Omental fat pad (tissue), 4 donors: ENCODE measurements around the gene PROM1. TPM values are rescaled to one million over a fixed set of nuclear protein-coding genes. Genes with fewer than 3 reads are reported as not detected.

ENCODE experiments used
- ATAC-seq: fragments of 150-250 bp; one replicate; pipeline ENCODE4 v1.9.1; 2016; ENCODE audit warnings: mild to moderate bottlenecking, moderate library complexity; ENCODE audit not compliant: low FRiP score
- DNase-seq: peaks from one replicate; pipeline ENCODE4 v3.0.0-alpha.2; 2019; ENCODE audit warnings: low spot score
- CTCF ChIP-seq, 3 donors: fragments of 450-650 bp; IDR thresholded peaks; one replicate each; pipeline ENCODE4 v1.5.1; 2016 to 2017; ENCODE audit warnings: antibody characterized with exemption in 3 of 3, mild to moderate bottlenecking in 3 of 3, moderate library complexity in 2 of 3
- total RNA-seq, 4 donors: library from RNA; depleted of rRNA; stranded (reverse); fragments of >200 nt; gene quantifications; one replicate each; pipeline ENCODE4 v1.1.0, GENCODE V29; 2016

Gene PROM1
- total RNA-seq, 4 donors from 2014 or later, result 0.09 TPM; not detected in 3

GRCh38 chr4:16117164-16117563 is 33.3 kb upstream of the PROM1 start:
- TF ChIP-seq CTCF (IDR thresholded peaks at IDR 0.05), result no peak
- no peak for ATAC-seq
- DNase-seq, result no peak

GRCh38 chr4:16116493-16116990 is 32.7 kb upstream of the PROM1 start:
- ATAC-seq (no peak), DNase-seq (no peak)
- no peak for TF ChIP-seq CTCF (IDR thresholded peaks at IDR 0.05)

- no peak for TF ChIP-seq CTCF (IDR thresholded peaks at IDR 0.05)
- ATAC-seq (no peak), DNase-seq (no peak)
These were observed 32.2 kb upstream of the PROM1 start for GRCh38 chr4:16116019-16116418.

- ATAC-seq (no peak), DNase-seq (no peak)
- no peak for TF ChIP-seq CTCF (IDR thresholded peaks at IDR 0.05)
These were observed 30.7 kb upstream of the PROM1 start for GRCh38 chr4:16114546-16114945.

- no peak for DNase-seq
- TF ChIP-seq CTCF (IDR thresholded peaks at IDR 0.05), result no peak
- ATAC-seq, result no peak
These were observed 29.9 kb upstream of the PROM1 start for GRCh38 chr4:16113741-16114140.

- no peak for ATAC-seq
- TF ChIP-seq CTCF (IDR thresholded peaks at IDR 0.05), result no peak
- no peak for DNase-seq
These were observed 27.7 kb upstream of the PROM1 start for GRCh38 chr4:16111533-16111932.

- DNase-seq, result no peak
- TF ChIP-seq CTCF (IDR thresholded peaks at IDR 0.05), result no peak
- ATAC-seq, result no peak
These were observed 27.0 kb upstream of the PROM1 start for GRCh38 chr4:16110661-16111290.
